HG02798 (cell line): ENCODE results near the gene LRP3.
"Not testable (repeated sequence)": the region's sequence is repeated elsewhere in the genome, so short reads cannot be mapped to it uniquely, and the experiment has no call there.

Source experiments
- ATAC-seq: cut with Tn5 transposase; IDR thresholded peaks from one replicate; pipeline ENCODE4 v1.9.1; 2021; ENCODE audit warnings: mild to moderate bottlenecking; ENCODE audit not compliant: unreplicated experiment, poor library complexity

Gene LRP3, protein sequence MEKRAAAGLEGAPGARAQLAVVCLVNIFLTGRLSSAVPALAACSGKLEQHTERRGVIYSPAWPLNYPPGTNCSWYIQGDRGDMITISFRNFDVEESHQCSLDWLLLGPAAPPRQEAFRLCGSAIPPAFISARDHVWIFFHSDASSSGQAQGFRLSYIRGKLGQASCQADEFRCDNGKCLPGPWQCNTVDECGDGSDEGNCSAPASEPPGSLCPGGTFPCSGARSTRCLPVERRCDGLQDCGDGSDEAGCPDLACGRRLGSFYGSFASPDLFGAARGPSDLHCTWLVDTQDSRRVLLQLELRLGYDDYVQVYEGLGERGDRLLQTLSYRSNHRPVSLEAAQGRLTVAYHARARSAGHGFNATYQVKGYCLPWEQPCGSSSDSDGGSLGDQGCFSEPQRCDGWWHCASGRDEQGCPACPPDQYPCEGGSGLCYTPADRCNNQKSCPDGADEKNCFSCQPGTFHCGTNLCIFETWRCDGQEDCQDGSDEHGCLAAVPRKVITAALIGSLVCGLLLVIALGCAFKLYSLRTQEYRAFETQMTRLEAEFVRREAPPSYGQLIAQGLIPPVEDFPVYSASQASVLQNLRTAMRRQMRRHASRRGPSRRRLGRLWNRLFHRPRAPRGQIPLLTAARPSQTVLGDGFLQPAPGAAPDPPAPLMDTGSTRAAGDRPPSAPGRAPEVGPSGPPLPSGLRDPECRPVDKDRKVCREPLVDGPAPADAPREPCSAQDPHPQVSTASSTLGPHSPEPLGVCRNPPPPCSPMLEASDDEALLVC

DNA sequence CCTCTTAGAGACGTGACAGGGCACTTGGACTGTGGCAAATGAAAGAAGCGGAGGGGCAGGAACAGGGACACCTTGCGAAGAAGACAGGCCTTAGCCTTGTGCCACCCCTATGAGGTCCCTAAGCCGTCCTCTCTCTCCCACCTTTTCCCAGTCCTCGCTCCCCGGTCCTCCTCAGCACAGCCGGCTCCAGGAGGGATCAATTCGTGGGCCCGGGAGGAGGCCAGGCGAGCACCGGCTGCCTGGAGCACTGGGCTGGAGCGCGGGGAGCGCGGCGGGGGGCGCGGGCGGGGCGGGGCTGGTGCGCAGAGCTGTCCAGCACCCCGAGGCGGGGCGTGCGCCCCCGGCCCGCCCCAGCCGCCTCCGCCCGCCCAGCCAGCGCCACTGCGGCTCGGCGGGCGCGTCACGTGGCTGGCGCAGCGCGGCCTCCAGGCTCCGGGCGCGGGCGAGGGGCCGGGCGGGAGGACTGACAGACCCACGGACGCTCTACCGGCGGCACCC lies at the start of gene LRP3:
LRP3 (plus strand) TSS at position 466 of the 498 bp plus-strand sequence. CDS start 456 bp downstream, outside the sequence.
- ATAC-seq, result no peak

GRCh38 chr19:33146209-33146608 lies 47.9 kb upstream of the LRP3 start:
- ATAC-seq, result no peak

- no peak for ATAC-seq
Observed at GRCh38 chr19:33147538-33147937, 46.6 kb upstream of the LRP3 start.

DNA sequence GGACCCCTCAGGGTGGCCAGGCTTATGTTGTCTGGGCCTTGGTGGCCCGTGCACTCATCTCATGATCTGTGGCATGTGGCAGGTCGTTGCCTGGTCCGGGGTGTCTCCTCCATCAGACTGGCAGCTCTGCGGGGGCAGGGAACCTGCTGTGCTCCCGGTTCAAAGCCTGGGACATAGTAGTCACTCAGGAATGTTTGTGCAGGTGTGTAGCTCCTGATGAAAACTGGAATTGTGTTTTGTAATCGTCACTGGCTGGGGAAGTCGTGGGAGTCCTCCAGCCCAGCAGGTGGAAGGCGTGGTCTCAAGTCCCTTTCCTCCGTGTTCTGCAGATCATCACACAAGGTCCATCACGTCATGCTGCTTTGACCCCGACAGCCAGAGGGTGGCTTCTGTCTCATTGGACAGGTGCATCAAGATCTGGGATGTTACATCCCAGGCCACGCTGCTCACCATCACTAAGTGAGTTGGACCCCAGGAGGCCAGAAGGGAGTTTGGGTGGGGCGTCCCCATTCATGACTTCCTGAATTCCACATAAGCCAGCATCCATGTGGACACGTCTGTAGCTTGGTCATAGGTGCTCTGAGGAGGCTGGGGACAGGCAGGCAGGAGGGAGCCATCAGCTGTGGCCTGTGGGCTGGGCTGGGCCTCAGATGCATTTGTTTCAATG lies 43.1 kb upstream of the LRP3 start:
- no peak for ATAC-seq

- ATAC-seq, result no peak
Observed at GRCh38 chr19:33152176-33152575, 42.0 kb upstream of the LRP3 start.

DNA sequence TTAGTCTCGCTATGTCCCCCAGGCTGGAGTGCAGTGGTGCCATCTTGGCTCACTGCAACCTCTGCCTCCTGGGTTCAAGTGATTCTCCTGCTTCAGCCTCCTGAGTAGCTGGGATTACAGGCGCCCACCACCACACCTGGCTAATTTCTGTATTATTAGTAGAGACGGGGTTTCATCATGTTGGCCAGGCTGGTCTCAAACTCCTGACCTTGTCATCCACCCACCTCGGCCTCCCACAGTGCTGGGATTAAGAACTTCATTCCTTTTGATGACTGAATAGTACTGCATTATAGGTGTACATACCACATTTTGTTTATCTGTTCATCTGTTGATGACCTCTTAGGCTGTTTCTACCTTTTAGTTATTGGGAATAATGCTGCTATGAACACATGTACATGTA lies 41.5 kb upstream of the LRP3 start:
- ATAC-seq, result not testable (repeated sequence)

- ATAC-seq, result not testable (repeated sequence)
Observed at GRCh38 chr19:33154313-33154712, 39.8 kb upstream of the LRP3 start.

DNA sequence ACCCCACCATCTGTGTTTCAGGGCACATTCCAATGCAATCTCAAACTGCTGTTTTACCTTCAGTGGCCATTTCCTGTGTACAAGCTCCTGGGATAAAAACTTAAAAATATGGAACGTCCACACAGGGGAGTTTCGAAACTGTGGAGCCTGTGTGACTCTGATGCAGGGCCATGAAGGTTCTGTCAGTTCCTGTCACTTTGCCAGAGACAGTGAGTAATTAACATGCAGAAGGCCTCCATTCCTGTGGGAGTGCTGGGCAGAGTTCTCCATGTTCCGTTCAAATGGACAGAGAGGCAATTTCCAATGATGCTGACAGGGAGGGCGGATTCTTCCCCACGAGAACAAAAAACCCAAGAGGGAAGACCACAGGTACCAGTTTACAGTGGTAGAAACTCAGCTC lies 37.8 kb upstream of the LRP3 start:
- no peak for ATAC-seq

DNA sequence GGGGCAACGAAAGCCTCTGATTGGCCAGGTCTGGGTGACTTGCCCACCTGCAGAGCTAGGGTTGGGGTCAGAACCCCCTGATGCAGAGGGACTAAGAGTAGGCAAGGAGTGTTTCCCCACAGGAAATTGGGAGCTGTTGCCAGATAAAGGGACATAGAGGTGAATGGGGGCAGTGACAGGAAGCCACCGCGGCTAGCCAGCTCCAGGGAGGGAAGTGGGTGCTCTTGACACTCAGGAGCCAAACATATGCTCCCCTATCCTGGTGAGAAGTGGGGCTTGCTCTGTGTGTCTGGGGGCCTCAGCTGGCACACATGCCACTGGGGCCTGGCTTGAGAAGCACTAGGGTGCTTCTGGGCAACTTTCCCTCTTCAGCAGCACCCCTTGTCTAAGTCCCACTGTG lies 36.2 kb upstream of the LRP3 start:
- no peak for ATAC-seq

DNA sequence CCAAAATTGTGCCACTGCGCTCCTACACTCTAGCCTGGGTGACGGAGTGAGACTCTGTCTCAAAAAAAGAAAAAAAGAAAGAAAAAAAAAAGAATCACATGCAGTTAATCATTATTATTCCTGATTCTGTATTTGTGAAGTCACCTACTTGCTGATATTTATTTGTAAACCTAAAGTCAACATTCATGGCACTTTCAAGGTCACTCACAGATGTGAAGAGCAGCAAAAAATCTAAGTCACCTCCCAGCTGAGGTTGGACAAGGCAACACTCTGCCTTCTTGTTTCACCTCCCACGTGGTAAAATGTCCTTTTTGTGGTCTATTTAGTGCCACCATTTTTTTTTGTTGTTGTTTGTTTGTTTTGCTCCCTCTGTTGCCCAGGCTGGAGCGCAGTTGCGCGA lies 35.8 kb upstream of the LRP3 start:
- ATAC-seq, result no peak

GRCh38 chr19:33159149-33159548 lies 35.0 kb upstream of the LRP3 start:
- ATAC-seq, result no peak

GRCh38 chr19:33159893-33160292 lies 34.2 kb upstream of the LRP3 start:
- ATAC-seq, result no peak

DNA sequence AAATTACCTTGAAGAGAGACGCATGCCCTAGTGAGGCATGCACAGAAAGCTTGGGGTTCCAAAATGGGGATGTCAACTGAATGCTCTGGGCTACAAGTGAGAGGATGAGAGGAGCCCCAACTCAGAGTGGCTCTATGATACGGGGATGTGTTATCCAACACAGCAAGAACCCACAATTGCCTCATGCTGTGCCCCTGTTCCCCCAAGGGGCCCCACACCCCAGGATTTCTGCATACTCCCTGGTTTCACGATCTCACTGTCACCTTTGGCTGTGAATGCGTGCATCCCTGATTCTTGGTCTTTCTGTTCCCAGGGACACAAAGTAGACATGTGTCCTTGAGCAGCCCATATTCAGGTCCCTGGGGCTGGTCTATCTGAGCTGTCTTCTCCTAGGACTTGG lies 32.9 kb upstream of the LRP3 start:
- no peak for ATAC-seq

DNA sequence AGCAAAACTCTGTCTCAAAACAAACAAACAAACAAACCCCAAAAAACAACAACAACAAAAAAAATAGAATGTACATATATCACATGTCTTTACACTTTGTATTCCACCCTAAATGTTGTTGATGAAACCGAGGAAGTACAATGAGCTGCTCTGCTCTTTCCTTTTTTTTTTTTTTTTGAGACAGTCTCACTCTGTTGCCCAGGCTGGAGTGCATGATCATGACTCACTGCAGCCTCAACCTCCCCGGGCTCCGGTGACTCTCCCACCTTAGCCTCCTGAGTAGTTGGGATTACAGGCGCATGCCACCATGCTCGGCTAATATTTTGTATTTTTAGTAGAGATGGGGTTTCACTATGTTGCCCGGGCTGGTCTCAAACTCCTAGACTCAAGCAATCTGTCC lies 30.6 kb upstream of the LRP3 start:
- no peak for ATAC-seq

DNA sequence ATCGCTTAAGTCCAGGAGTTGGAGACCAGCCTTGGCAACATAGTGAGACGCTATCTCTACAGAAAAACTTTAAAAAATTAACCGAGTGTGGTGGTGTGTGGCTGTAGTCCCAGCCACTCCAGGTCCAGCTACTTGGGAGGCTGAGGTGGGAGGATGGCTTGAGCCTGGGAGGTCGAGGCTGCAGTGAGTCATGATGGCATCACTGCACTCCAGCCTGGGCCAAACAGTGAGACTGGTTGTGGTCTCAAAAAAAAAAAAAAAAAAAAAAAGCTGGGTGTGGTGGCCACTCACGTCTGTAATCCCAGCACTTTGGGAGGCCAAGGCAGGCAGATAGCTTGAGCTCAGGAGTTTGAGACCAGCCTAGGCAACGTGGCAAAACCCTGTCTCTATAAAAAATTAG lies 28.1 kb upstream of the LRP3 start:
- not testable (repeated sequence) for ATAC-seq

- ATAC-seq, result no peak
Observed at GRCh38 chr19:33167438-33167837, 26.7 kb upstream of the LRP3 start.

- ATAC-seq, result no peak
Observed at GRCh38 chr19:33168528-33168927, 25.6 kb upstream of the LRP3 start.

DNA sequence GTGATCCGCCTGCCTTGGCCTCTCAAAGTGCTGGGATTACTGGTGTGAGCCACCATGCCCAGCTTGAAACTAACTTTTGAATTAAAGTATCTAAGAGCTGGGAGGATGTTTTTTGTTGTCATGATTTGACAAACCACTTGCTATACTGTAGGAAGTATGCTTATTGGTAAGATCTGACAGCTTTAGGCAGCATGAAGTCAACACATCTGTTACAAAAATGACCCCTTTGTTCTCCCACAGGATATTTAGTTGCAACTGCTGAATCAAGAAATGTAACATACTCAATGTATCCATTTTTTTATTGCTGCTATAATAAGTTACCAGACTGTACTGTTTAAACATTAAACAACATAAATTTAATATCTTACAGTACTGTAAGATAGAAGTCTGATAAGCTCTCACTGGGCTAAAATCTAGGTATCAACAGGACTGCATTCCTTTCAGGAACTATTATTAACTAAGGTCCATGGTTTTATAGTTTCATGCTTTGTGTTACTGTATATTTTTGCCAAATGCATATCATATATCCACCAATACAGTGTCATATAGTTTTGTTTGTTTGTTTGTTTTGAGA lies 22.8 kb upstream of the LRP3 start:
- ATAC-seq, result no peak

DNA sequence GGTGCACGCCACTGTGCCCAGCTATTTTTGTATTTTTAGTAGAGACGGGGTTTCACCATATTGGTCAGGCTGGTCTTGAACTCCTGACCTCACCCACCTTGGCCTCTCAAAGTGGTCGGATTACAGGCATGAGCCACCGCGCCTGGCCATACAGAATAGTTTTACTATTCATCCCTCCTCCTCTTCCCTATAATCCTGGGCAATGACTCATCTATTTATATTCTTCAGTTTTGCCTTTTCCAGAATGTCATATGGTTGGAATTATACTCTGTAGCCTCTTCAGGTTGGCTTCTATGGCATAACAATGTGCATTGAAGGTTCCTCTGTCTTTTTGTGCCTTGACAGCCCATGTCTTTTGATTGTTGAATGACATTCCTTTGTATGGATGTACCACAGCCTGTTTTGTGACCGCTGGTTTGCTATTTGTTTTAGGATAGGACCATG lies 22.2 kb upstream of the LRP3 start:
- no peak for ATAC-seq

DNA sequence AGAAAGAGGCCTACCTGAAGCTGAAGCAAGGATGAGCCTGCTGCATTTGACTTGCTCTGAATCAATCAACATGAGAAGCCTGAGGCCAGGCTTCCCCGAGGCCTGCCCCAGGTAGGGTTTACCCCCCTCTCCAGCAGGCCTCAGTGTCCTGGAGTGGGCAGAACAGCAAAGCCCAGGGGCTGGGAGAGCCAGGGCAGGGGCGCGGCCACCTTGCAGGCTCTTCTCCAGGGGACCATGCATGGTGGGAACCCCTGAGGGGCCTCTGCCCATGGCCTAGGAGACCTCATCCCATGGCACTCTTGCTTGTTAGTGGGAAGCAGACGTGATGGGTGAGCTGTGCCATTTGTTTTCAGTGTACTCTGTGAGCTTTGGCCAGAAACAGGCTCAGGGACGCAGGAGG lies 19.9 kb upstream of the LRP3 start:
- no peak for ATAC-seq
